CD4-positive, alpha-beta T cell treated with Interleukin-6 at 100 ng/mL for 8 hours (primary cell): ENCODE data around the gene NAXD.
"Not testable (repeated sequence)": the region's sequence is repeated elsewhere in the genome, so short reads cannot be mapped to it uniquely, and the experiment has no call there.

Experiments
- DNase-seq: peaks from one replicate; pipeline ENCODE4 v3.0.0-alpha.2; 2020; ENCODE audit warnings: mixed read lengths, low spot score

The NAXD gene

GRCh38 chr13:110664673-110665072 is 49.3 kb downstream of the NAXD start:
- no peak for DNase-seq

GRCh38 chr13:110665491-110666254 is 50.3 kb downstream of the NAXD start:
- DNase-seq: no peak

GRCh38 chr13:110666255-110666533 is 50.8 kb downstream of the NAXD start:
- no peak for DNase-seq

GRCh38 chr13:110669036-110669435 is 53.7 kb downstream of the NAXD start:
- DNase-seq: no peak

GRCh38 chr13:110669814-110670213 is 54.5 kb downstream of the NAXD start:
- DNase-seq: not testable (repeated sequence)

GRCh38 chr13:110676595-110677587 is 61.5 kb downstream of the NAXD start:
- no peak for DNase-seq

GRCh38 chr13:110677731-110678545 is 62.6 kb downstream of the NAXD start:
- no peak for DNase-seq

- DNase-seq: no peak
Observed at GRCh38 chr13:110680852-110681251, 65.5 kb downstream of the NAXD start.

- no peak for DNase-seq
Observed at GRCh38 chr13:110681868-110682550, 66.7 kb downstream of the NAXD start.

- DNase-seq: no peak
Observed at GRCh38 chr13:110682746-110683145, 67.4 kb downstream of the NAXD start.

GRCh38 chr13:110683203-110683883 is 68.0 kb downstream of the NAXD start:
- peak; percentile 23 for DNase-seq

- no peak for DNase-seq
Observed at GRCh38 chr13:110683921-110684320, 68.6 kb downstream of the NAXD start.

GRCh38 chr13:110684388-110685056 is 69.2 kb downstream of the NAXD start:
- DNase-seq: no peak

GRCh38 chr13:110685305-110686020 is 70.1 kb downstream of the NAXD start:
- DNase-seq: no peak

- DNase-seq: no peak
Observed at GRCh38 chr13:110687736-110688135, 72.4 kb downstream of the NAXD start.

GRCh38 chr13:110689041-110689440 is 73.7 kb downstream of the NAXD start:
- no peak for DNase-seq
